Endothelial cell (in vitro differentiated cells): Measurements from ENCODE around the gene CCL20. TPM values are rescaled to one million over a fixed set of nuclear protein-coding genes. Genes with fewer than 3 reads are reported as not detected.

Experiments
- DNase-seq: peaks from one replicate; pipeline ENCODE4 v3.0.0; 2021; ENCODE audit warnings: low spot score
- H3K27ac Mint-ChIP-seq: one replicate; pipeline ENCODE4 v1.8.0; 2021; ENCODE audit warnings: mixed read lengths, inconsistent platforms; ENCODE audit not compliant: unreplicated experiment
- H3K27me3 Mint-ChIP-seq: one replicate; pipeline ENCODE4 v1.8.0; 2021; ENCODE audit warnings: mild to moderate bottlenecking, moderate library complexity, mixed read lengths, inconsistent platforms; ENCODE audit not compliant: unreplicated experiment
- H3K36me3 Mint-ChIP-seq: one replicate; pipeline ENCODE4 v1.8.0; 2021; ENCODE audit warnings: mild to moderate bottlenecking, low read depth, mixed read lengths, inconsistent platforms; ENCODE audit not compliant: unreplicated experiment
- H3K4me1 Mint-ChIP-seq: one replicate; pipeline ENCODE4 v1.8.0; 2021; ENCODE audit warnings: mild to moderate bottlenecking, mixed read lengths, inconsistent platforms; ENCODE audit not compliant: unreplicated experiment
- H3K4me3 Mint-ChIP-seq: one replicate; pipeline ENCODE4 v1.8.0; 2021; ENCODE audit warnings: mild to moderate bottlenecking, mixed read lengths, inconsistent platforms; ENCODE audit not compliant: unreplicated experiment
- H3K9me3 Mint-ChIP-seq: one replicate; pipeline ENCODE4 v1.8.0; 2021; ENCODE audit warnings: mixed read lengths, inconsistent platforms; ENCODE audit not compliant: unreplicated experiment
- total RNA-seq: library from RNA; stranded (reverse); fragmentation: NEBNext Ultra II Directional; extraction: Animal tissue kit (Norgen Biotek cat#: 25700); gene quantifications from one replicate; pipeline ENCODE4 v1.2.1, GENCODE V29; 2021; ENCODE audit not compliant: unreplicated experiment
- TF ChIP-seq, protein P1 (sequence below): fragments of 200-600 bp; sonication (generic); IDR thresholded peaks from one replicate; pipeline ENCODE4 v1.5.0; 2021; ENCODE audit warnings: antibody characterized with exemption; ENCODE audit not compliant: unreplicated experiment

Gene CCL20
- total RNA-seq, 1 donor from 2014 or later = not detected

DNA sequence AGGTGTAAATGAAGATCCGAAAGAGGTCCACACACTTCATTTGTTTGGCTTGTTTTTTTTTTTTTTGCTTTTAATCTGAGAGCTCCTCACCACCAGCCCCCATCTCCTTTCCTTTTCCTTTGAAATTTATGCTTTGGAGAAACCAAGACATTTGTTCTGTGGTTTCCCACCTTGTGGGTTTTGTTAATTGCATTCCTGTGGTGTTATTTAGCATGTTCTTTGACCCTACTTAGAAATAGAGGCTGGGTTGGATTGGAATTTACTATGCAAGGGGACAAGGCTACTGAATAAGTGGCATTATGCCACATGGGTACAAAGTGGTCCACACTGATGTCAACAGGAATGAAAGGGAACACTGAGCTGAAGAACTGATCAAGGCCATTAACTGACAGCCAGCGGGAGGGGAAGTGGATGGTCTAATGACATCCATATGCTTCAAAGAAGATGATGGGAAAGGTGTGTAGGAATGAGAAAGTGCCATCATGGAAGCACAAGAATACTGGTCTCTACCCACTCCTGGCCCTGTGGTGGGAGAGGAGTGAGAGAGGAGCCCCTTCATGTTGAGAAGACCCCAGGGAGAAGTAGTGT, 8.9 kb downstream of the CCL20 start:
- H3K4me3 Mint-ChIP-seq = no peak overlapping the region
- no peaks in the 10 kb centered on the region for H3K9me3 Mint-ChIP-seq
- no peak overlapping the region for H3K27ac Mint-ChIP-seq
- no peak for DNase-seq
- no peaks in the 10 kb centered on the region for H3K36me3 Mint-ChIP-seq
- no peaks in the 10 kb centered on the region for H3K4me1 Mint-ChIP-seq
- TF ChIP-seq, protein P1, sequence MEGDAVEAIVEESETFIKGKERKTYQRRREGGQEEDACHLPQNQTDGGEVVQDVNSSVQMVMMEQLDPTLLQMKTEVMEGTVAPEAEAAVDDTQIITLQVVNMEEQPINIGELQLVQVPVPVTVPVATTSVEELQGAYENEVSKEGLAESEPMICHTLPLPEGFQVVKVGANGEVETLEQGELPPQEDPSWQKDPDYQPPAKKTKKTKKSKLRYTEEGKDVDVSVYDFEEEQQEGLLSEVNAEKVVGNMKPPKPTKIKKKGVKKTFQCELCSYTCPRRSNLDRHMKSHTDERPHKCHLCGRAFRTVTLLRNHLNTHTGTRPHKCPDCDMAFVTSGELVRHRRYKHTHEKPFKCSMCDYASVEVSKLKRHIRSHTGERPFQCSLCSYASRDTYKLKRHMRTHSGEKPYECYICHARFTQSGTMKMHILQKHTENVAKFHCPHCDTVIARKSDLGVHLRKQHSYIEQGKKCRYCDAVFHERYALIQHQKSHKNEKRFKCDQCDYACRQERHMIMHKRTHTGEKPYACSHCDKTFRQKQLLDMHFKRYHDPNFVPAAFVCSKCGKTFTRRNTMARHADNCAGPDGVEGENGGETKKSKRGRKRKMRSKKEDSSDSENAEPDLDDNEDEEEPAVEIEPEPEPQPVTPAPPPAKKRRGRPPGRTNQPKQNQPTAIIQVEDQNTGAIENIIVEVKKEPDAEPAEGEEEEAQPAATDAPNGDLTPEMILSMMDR = no peak
- no peaks in the 10 kb centered on the region for H3K27me3 Mint-ChIP-seq

DNA sequence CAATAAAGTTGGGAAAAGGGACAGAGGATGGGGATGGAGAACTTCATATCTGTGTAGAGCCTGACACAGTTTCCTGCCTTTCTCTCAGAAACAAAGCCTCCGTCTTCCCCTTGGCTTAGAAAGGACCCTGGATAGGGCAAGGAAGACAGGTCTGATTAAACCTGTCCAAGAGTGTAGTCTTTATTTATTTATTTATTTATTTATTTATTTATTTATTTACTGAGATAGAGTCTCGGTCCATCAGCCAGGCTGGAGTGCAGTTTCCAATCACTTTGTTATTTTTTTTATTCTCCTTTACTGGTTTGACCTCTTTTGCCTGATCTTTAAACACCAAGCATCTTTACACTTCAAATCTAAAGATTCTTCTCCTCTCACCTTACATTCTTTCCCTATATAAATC, 10.3 kb downstream of the CCL20 start:
- TF ChIP-seq, protein P1 = no peak
- Mint-ChIP-seq H3K27ac (no peak overlapping the region), H3K4me1 (no peaks in the 10 kb centered on the region), H3K27me3 (no peaks in the 10 kb centered on the region), H3K9me3 (no peaks in the 10 kb centered on the region), H3K4me3 (no peak overlapping the region), H3K36me3 (no peaks in the 10 kb centered on the region)
- DNase-seq = no peak

DNA sequence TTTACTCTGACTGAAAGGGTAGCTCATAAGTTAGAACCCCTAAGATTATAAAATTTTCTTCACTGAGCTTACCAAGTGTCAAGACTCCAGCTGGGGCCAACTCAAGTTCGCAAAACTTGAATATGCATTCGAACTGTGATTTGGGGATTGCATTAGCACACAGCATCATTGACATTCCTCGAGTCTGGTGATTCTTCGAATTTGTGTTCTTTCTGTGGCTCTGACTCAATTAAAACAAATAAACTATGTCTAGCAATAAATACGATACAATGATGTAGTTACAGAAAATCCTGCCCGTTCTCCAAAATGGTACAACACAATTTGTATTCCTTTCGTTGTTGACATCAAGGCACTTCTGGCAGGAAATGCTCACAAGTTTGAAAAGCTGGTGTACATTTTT, 11.1 kb downstream of the CCL20 start:
- no peaks in the 10 kb centered on the region for H3K36me3 Mint-ChIP-seq
- no peaks in the 10 kb centered on the region for H3K27me3 Mint-ChIP-seq
- H3K4me1 Mint-ChIP-seq = no peaks in the 10 kb centered on the region
- H3K9me3 Mint-ChIP-seq = no peaks in the 10 kb centered on the region
- no peak for DNase-seq
- H3K4me3 Mint-ChIP-seq = no peak overlapping the region
- TF ChIP-seq, protein P1 = no peak
- H3K27ac Mint-ChIP-seq = no peak overlapping the region

DNA sequence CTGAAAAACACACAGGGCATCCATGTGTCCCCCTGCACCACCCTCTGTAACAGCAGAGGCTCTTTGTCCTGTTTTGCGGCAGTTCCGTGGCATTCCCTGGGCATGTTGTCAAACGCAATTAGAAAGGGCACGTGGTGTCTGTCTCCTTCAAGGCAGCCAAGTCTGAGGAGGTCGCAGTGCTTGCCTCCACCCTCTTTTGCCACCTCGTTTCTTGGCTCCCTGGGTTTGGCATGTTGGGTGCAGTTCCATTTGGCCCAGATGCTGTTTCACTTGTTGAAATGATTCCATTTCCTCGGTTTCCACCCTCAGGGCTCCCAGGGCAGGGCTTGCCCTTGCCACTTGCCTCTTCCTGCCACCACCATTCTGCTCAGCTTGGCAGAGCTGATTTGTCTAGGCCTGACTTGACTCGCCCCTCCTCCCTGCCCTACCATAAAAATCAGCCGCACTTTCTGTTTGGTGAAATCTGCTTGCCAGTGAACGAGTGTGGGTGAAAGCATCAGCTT, 12.4 kb downstream of the CCL20 start:
- Mint-ChIP-seq H3K4me3 (no peak overlapping the region), H3K4me1 (no peaks in the 10 kb centered on the region), H3K27me3 (no peaks in the 10 kb centered on the region), H3K9me3 (no peaks in the 10 kb centered on the region), H3K27ac (no peak overlapping the region), H3K36me3 (no peaks in the 10 kb centered on the region)
- TF ChIP-seq, protein P1 = no peak
- DNase-seq = no peak

DNA sequence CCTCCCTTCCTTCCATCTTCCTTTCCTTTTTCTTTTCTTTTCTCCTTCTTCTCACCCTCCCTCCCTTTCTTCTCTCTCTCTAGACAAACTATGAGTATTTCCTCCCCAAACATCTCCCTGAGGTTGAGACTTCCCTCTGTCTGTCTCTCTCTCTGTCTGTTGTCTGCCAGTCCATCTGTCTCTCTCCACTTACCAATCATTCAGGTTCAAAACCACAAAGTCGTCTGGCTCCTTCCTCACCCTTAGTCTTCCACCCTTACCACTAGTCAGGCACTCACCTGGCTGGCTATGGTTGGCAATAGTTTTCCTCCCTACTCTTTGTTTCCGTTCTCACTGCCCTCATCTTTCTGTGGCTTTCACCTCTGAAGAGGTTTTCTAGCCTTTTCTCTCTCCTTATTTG, 12.9 kb downstream of the CCL20 start:
- no peak for DNase-seq
- H3K27me3 Mint-ChIP-seq = no peaks in the 10 kb centered on the region
- TF ChIP-seq, protein P1 = no peak
- H3K27ac Mint-ChIP-seq = no peak overlapping the region
- H3K4me1 Mint-ChIP-seq = no peaks in the 10 kb centered on the region
- H3K4me3 Mint-ChIP-seq = no peak overlapping the region
- H3K9me3 Mint-ChIP-seq = no peaks in the 10 kb centered on the region
- H3K36me3 Mint-ChIP-seq = no peaks in the 10 kb centered on the region
